PFSK-1 (cell line): ENCODE measurements around the gene NUP210L.

Experiments
- FOXP2 ChIP-seq: optimal IDR thresholded peaks from 2 replicates; pipeline ENCODE3; 2011; ENCODE audit warnings: borderline replicate concordance, control low read depth, inconsistent platforms; ENCODE audit not compliant: insufficient read depth; ENCODE audit errors: extremely low read length, extremely low read depth
- POLR2AphosphoS5 ChIP-seq: IDR thresholded peaks from 2 replicates; pipeline ENCODE4 v1.6.1; 2012; ENCODE audit warnings: low read depth, mild to moderate bottlenecking, control low read depth, low read length, moderate library complexity
- REST ChIP-seq, 2 experiments: IDR thresholded peaks; 2 replicates each; pipeline versions ENCODE4 v1.6.1 to v1.8.0; 2011 to 2012; ENCODE audit warnings: low read depth in 2 of 2, low read length in 2 of 2, control low read depth in 1 of 2, inconsistent platforms in 1 of 2, mild to moderate bottlenecking in 1 of 2, moderate library complexity in 1 of 2; ENCODE audit not compliant: insufficient read depth in 1 of 2
- SIN3A ChIP-seq: IDR thresholded peaks from 2 replicates; pipeline ENCODE4 v1.6.1; 2012; ENCODE audit warnings: mild to moderate bottlenecking, low read length, moderate library complexity, borderline replicate concordance; ENCODE audit not compliant: insufficient read depth
- TAF1 ChIP-seq: IDR thresholded peaks from 2 replicates; pipeline ENCODE4 v1.6.1; 2012; ENCODE audit warnings: low read length, control low read depth, borderline replicate concordance; ENCODE audit not compliant: insufficient read depth

NUP210L gene

GRCh38 chr1:153946622-153947241 is 208.1 kb downstream of the NUP210L start, which contains the start of gene DENND4B:
DENND4B (minus strand) TSS chr1:153946718; CDS start chr1:153944374, 2,344 bp downstream.
- peak; percentile 88 for TF ChIP-seq TAF1
- TF ChIP-seq FOXP2, result peak; percentile 70
- peak; percentile 88; the same call in 1 of the 2 replicates for TF ChIP-seq SIN3A
- peak; percentile 23 to 40; a peak in 1 of 4 replicates for TF ChIP-seq REST (IDR thresholded peaks at IDR 0.05; ENCODE audit: insufficient read depth in 1 of 2, low read depth in 2 of 2, low read length in 2 of 2)
- TF ChIP-seq POLR2AphosphoS5, result no peak; the same call in 1 of the 2 replicates

GRCh38 chr1:153945795-153946621 is 208.9 kb downstream of the NUP210L start:
- TF ChIP-seq REST (IDR thresholded peaks at IDR 0.05; ENCODE audit: insufficient read depth in 1 of 2, low read depth in 2 of 2, low read length in 2 of 2), result no peak
- TF ChIP-seq TAF1, result peak; percentile 5; the same call in 1 of the 2 replicates

GRCh38 chr1:153945131-153945794 is 209.6 kb downstream of the NUP210L start:
- TF ChIP-seq TAF1, result no peak
- TF ChIP-seq POLR2AphosphoS5, result no peak
- TF ChIP-seq REST (IDR thresholded peaks at IDR 0.05; ENCODE audit: insufficient read depth in 1 of 2, low read depth in 2 of 2, low read length in 2 of 2), result no peak
- TF ChIP-seq FOXP2, result no peak
- TF ChIP-seq SIN3A, result no peak

- TF ChIP-seq POLR2AphosphoS5 (no peak), FOXP2 (no peak), REST (IDR thresholded peaks at IDR 0.05; ENCODE audit: insufficient read depth in 1 of 2, low read depth in 2 of 2, low read length in 2 of 2) (no peak), SIN3A (no peak)
Observed at GRCh38 chr1:153944827-153945117, 210.1 kb downstream of the NUP210L start.
